ENCODE data around the gene FFAR3.
A peak's percentile ranks its signal among the peaks of the same experiment; 100 is the strongest.
"Not testable (repeated sequence)": the region's sequence is repeated elsewhere in the genome, so short reads cannot be mapped to it uniquely, and the experiment has no call there.

FFAR3 gene

GRCh38 chr19:35378356-35378755, 20.1 kb downstream of the FFAR3 start:
- DNase-seq = no peak

GRCh38 chr19:35379545-35379944, 21.3 kb downstream of the FFAR3 start:
- DNase-seq = not testable (repeated sequence)

- DNase-seq = no peak
Observed at GRCh38 chr19:35379992-35380391, 21.7 kb downstream of the FFAR3 start.

- peak; percentile 93 for DNase-seq
Observed at GRCh38 chr19:35380450-35381124, 22.3 kb downstream of the FFAR3 start.

- DNase-seq = no peak
Observed at GRCh38 chr19:35381318-35381717, 23.1 kb downstream of the FFAR3 start.

GRCh38 chr19:35381926-35382325, 23.7 kb downstream of the FFAR3 start:
- no peak for DNase-seq

GRCh38 chr19:35383536-35383935, 25.3 kb downstream of the FFAR3 start:
- DNase-seq = no peak

GRCh38 chr19:35388277-35389054, 30.2 kb downstream of the FFAR3 start:
- peak; percentile 81 for DNase-seq

GRCh38 chr19:35389192-35389861, 31.1 kb downstream of the FFAR3 start:
- peak; percentile 86 for DNase-seq

- no peak for DNase-seq
Observed at GRCh38 chr19:35392742-35393715, 34.8 kb downstream of the FFAR3 start.

GRCh38 chr19:35395382-35396199, 37.3 kb downstream of the FFAR3 start:
- no peak for DNase-seq

GRCh38 chr19:35396240-35396885, 38.1 kb downstream of the FFAR3 start:
- no peak for DNase-seq

GRCh38 chr19:35397064-35397463, 38.8 kb downstream of the FFAR3 start:
- no peak for DNase-seq

GRCh38 chr19:35398570-35398969, 40.3 kb downstream of the FFAR3 start:
- DNase-seq = no peak

GRCh38 chr19:35399231-35399630, 41.0 kb downstream of the FFAR3 start:
- no peak for DNase-seq

GRCh38 chr19:35399948-35400772, 41.9 kb downstream of the FFAR3 start:
- no peak for DNase-seq

- DNase-seq = no peak
Observed at GRCh38 chr19:35400773-35401100, 42.5 kb downstream of the FFAR3 start.

GRCh38 chr19:35401416-35401815, 43.2 kb downstream of the FFAR3 start:
- DNase-seq = not testable (repeated sequence)

- peak; percentile 82 for DNase-seq
Observed at GRCh38 chr19:35403116-35403760, 45.0 kb downstream of the FFAR3 start.

Data from hematopoietic multipotent progenitor cell treated with erythropoietin and hydrocortisone succinate and interleukin-3 and kit ligand, for 6 days (in vitro differentiated cells).